PFSK-1 (cell line): Measurements from ENCODE around the gene ACBD4.

Source experiments
- POLR2AphosphoS5 ChIP-seq: IDR thresholded peaks from 2 replicates; pipeline ENCODE4 v1.6.1; 2012; ENCODE audit warnings: low read depth, mild to moderate bottlenecking, control low read depth, low read length, moderate library complexity
- TF ChIP-seq, protein P1 (sequence below), 2 experiments: IDR thresholded peaks; 2 replicates each; pipeline versions ENCODE4 v1.6.1 to v1.8.0; 2011 to 2012; ENCODE audit warnings: low read depth in 2 of 2, low read length in 2 of 2, control low read depth in 1 of 2, inconsistent platforms in 1 of 2, mild to moderate bottlenecking in 1 of 2, moderate library complexity in 1 of 2; ENCODE audit not compliant: insufficient read depth in 1 of 2

DNA sequence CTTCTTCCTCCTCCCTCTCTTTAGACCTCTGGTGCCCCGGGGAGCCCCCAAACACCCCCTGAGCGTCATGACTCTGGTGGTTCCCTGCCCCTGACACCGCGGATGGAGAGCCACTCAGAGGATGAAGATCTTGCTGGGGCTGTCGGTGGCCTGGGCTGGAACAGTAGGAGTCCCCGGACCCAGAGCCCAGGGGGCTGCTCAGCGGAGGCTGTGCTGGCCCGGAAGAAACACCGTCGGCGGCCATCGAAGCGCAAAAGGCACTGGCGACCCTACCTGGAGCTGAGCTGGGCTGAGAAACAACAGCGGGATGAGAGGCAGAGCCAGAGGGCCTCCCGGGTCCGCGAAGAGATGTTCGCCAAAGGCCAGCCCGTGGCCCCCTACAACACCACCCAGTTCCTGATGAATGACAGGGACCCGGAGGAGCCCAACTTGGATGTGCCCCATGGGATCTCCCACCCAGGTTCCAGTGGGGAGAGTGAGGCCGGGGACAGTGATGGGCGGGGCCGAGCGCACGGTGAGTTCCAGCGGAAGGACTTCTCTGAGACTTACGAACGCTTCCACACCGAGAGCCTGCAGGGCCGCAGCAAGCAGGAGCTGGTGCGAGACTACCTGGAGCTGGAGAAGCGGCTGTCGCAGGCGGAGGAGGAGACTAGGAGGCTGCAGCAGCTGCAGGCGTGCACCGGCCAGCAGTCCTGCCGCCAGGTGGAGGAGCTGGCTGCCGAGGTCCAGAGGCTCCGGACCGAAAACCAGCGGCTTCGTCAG lies 33.7 kb downstream of the ACBD4 start:
- no peak for TF ChIP-seq POLR2AphosphoS5
- TF ChIP-seq, protein P1, sequence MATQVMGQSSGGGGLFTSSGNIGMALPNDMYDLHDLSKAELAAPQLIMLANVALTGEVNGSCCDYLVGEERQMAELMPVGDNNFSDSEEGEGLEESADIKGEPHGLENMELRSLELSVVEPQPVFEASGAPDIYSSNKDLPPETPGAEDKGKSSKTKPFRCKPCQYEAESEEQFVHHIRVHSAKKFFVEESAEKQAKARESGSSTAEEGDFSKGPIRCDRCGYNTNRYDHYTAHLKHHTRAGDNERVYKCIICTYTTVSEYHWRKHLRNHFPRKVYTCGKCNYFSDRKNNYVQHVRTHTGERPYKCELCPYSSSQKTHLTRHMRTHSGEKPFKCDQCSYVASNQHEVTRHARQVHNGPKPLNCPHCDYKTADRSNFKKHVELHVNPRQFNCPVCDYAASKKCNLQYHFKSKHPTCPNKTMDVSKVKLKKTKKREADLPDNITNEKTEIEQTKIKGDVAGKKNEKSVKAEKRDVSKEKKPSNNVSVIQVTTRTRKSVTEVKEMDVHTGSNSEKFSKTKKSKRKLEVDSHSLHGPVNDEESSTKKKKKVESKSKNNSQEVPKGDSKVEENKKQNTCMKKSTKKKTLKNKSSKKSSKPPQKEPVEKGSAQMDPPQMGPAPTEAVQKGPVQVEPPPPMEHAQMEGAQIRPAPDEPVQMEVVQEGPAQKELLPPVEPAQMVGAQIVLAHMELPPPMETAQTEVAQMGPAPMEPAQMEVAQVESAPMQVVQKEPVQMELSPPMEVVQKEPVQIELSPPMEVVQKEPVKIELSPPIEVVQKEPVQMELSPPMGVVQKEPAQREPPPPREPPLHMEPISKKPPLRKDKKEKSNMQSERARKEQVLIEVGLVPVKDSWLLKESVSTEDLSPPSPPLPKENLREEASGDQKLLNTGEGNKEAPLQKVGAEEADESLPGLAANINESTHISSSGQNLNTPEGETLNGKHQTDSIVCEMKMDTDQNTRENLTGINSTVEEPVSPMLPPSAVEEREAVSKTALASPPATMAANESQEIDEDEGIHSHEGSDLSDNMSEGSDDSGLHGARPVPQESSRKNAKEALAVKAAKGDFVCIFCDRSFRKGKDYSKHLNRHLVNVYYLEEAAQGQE (IDR thresholded peaks at IDR 0.05; ENCODE audit: insufficient read depth in 1 of 2, low read depth in 2 of 2, low read length in 2 of 2), result no peak
